ENCODE measurements around the gene HNRNPM.

- TF ChIP-seq SUZ12 (IDR thresholded peaks at IDR 0.05) (no peak), FOXK2 (IDR thresholded peaks at IDR 0.05) (no peak), LEF1 (IDR thresholded peaks at IDR 0.05; ENCODE audit: borderline replicate concordance) (no peak), ELF4 (IDR thresholded peaks at IDR 0.05) (no peak), ZNF384 (IDR thresholded peaks at IDR 0.05) (no peak), BHLHE40 (IDR thresholded peaks at IDR 0.05; ENCODE audit: borderline replicate concordance) (no peak), SP1 (IDR thresholded peaks at IDR 0.05) (no peak), FOXM1 (IDR thresholded peaks at IDR 0.05; ENCODE audit: borderline replicate concordance) (no peak), TARDBP (IDR thresholded peaks at IDR 0.05) (no peak), HDGF (IDR thresholded peaks at IDR 0.05; ENCODE audit: borderline replicate concordance) (no peak), ARNT (IDR thresholded peaks at IDR 0.05) (no peak), CTBP1 (IDR thresholded peaks at IDR 0.05; ENCODE audit: borderline replicate concordance) (no peak)
Measured at GRCh38 chr19:8401981-8402411, 42.8 kb upstream of the HNRNPM start.

All from HEK293T (cell line).